GM20000 (cell line): ENCODE data around the gene ZNF700.
"Not testable (repeated sequence)": the region's sequence is repeated elsewhere in the genome, so short reads cannot be mapped to it uniquely, and the experiment has no call there.

Experiments
- DNase-seq: peaks from one replicate; pipeline ENCODE4 v3.0.0; 2012; ENCODE audit warnings: low spot score
- CTCF ChIP-seq: IDR thresholded peaks from 2 replicates; pipeline ENCODE4 v1.5.1; 2012; ENCODE audit warnings: mild to moderate bottlenecking, control low read depth; ENCODE audit errors: extremely low read depth, missing control alignments

The ZNF700 gene

GRCh38 chr19:11924886-11925650 is at the start of gene ZNF700:
TSS of gene ZNF700 (plus strand) at chr19:11925107. CDS start at chr19:11925211, 104 bp downstream.
- TF ChIP-seq CTCF, result no peak
- peak; percentile 94 for DNase-seq

- DNase-seq, result not testable (repeated sequence)
Observed at GRCh38 chr19:11879687-11880266, 45.1 kb upstream of the ZNF700 start.

GRCh38 chr19:11880598-11880997 is 44.3 kb upstream of the ZNF700 start:
- TF ChIP-seq CTCF, result no peak
- DNase-seq, result no peak

- peak; percentile 52 for TF ChIP-seq CTCF
- peak; percentile 56 for DNase-seq
Observed at GRCh38 chr19:11881151-11881800, 43.6 kb upstream of the ZNF700 start.

- TF ChIP-seq CTCF, result no peak
- DNase-seq, result no peak
Observed at GRCh38 chr19:11882606-11883005, 42.3 kb upstream of the ZNF700 start.

- TF ChIP-seq CTCF, result no peak
- DNase-seq, result no peak
Observed at GRCh38 chr19:11887234-11887610, 37.7 kb upstream of the ZNF700 start.

GRCh38 chr19:11887611-11888531 is 37.0 kb upstream of the ZNF700 start, which contains the start of gene ZNF69:
TSS of gene ZNF69 (plus strand) at chr19:11887782. CDS start at chr19:11887924, 142 bp downstream.
- TF ChIP-seq CTCF, result no peak
- peak; percentile 60 for DNase-seq

GRCh38 chr19:11889901-11890300 is 35.0 kb upstream of the ZNF700 start:
- not testable (repeated sequence) for DNase-seq
